Esophagus squamous epithelium (tissue), 5 donors: ENCODE measurements around the gene SORCS1. TPM values are rescaled to one million over a fixed set of nuclear protein-coding genes. Genes with fewer than 3 reads are reported as not detected.

Experiments used
- DNase-seq: peaks from one replicate; lab custom pipeline; 2025; lab: John Stamatoyannopoulos, UW
- H3K27ac ChIP-seq, 4 donors: fragments of 200-600 bp; sonication (generic); one replicate each; pipeline ENCODE4 v1.5.1; 2016 to 2019; ENCODE audit warnings: mild to moderate bottlenecking in 1 of 4
- H3K27me3 ChIP-seq, 4 donors: fragments of 200-600 bp; sonication (generic); 1 replicate in 3 of 4; 2 replicates in 1 of 4; pipeline versions ENCODE4 v1.5.1 to v1.6.0; 2017 to 2021; ENCODE audit warnings: antibody characterized with exemption in 1 of 4
- H3K36me3 ChIP-seq, 3 donors: fragments of 200-600 bp; sonication (generic); one replicate each; pipeline ENCODE4 v1.5.1; 2016 to 2019
- H3K4me1 ChIP-seq, 3 donors: fragments of 200-600 bp; sonication (generic); one replicate each; pipeline ENCODE4 v1.5.1; 2017 to 2019
- H3K4me3 ChIP-seq, 4 donors: fragments of 200-600 bp; sonication (generic); 1 replicate in 3 of 4; 2 replicates in 1 of 4; pipeline ENCODE4 v1.5.1; 2016 to 2019; ENCODE audit warnings: mild to moderate bottlenecking in 2 of 4, moderate library complexity in 1 of 4
- H3K9me3 ChIP-seq, 3 donors: fragments of 200-600 bp; sonication (generic); one replicate each; pipeline ENCODE4 v1.5.1; 2016 to 2019
- POLR2A ChIP-seq, 4 donors: fragments of 450-650 bp; IDR thresholded peaks; one replicate each; pipeline ENCODE4 v1.6.1; 2017; ENCODE audit warnings: antibody characterized with exemption in 4 of 4, mild to moderate bottlenecking in 4 of 4, moderate library complexity in 3 of 4
- WGBS, 2 donors: methylation state at CpG; one replicate each; pipeline ENCODE4 v1.1.5; 2018; 5-methylcytosine and 5-hydroxymethylcytosine counted together
- intact Hi-C: fragments of 100-400 bp; cut with DNase I; formaldehyde crosslinking; loops from one replicate; pipeline ENCODE4 v1.15.0; 2022
- total RNA-seq, 4 donors: library from RNA; depleted of rRNA; stranded (reverse); fragments of >200 nt; gene quantifications; one replicate each; pipeline ENCODE4 v1.1.0, GENCODE V29; 2016
- TF ChIP-seq, protein P1 (sequence below), 6 experiments: fragments of 450-650 bp in 4 of 6; fragments of 200-600 bp in 2 of 6; sonication (generic) in 2 of 6; IDR thresholded peaks; one replicate each; pipeline ENCODE4 v1.5.1; 2016 to 2019; ENCODE audit warnings: antibody characterized with exemption in 6 of 6, mild to moderate bottlenecking in 4 of 6, moderate library complexity in 4 of 6
- donor health status: DM: yes; HTN: yes; CAD: no.

SORCS1 gene
- total RNA-seq, 4 donors from 2014 or later: 0.88 to 4.8 (median 1.4) TPM; not detected in 1

DNA sequence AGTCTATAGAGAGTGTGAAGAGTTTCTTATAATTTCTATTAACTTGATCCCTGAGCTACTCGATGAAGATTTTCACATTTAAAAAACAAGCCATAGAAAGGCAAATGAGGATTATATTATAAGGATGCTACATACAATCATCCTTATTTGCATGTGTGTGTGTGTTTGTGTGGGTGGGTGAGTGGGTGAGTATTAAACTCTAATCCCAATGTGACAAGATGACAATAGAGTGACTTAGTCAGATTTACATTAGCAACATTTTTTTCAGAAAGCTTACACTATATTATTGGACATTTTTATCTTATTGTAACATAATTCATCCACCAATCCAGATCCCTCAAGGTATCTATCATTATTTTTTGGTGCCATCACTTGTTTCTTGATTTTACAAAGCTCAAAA lies 331.7 kb downstream of the SORCS1 start:
- 59 to 82% methylated on average over 1 of the region's 1 CpG for WGBS, 2 donors
- Histone ChIP-seq H3K36me3 (no peaks in the 10 kb centered on the region), H3K27me3 (no peaks in the 10 kb centered on the region), H3K4me3 (no peak overlapping the region), H3K9me3 (no peaks in the 10 kb centered on the region), H3K27ac (no peak overlapping the region), H3K4me1 (no peaks in the 10 kb centered on the region)
- intact Hi-C loops: no loop called here
- no peak for TF ChIP-seq POLR2A (IDR thresholded peaks at IDR 0.05)
- TF ChIP-seq, protein P1, sequence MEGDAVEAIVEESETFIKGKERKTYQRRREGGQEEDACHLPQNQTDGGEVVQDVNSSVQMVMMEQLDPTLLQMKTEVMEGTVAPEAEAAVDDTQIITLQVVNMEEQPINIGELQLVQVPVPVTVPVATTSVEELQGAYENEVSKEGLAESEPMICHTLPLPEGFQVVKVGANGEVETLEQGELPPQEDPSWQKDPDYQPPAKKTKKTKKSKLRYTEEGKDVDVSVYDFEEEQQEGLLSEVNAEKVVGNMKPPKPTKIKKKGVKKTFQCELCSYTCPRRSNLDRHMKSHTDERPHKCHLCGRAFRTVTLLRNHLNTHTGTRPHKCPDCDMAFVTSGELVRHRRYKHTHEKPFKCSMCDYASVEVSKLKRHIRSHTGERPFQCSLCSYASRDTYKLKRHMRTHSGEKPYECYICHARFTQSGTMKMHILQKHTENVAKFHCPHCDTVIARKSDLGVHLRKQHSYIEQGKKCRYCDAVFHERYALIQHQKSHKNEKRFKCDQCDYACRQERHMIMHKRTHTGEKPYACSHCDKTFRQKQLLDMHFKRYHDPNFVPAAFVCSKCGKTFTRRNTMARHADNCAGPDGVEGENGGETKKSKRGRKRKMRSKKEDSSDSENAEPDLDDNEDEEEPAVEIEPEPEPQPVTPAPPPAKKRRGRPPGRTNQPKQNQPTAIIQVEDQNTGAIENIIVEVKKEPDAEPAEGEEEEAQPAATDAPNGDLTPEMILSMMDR (IDR thresholded peaks at IDR 0.05): no peak
- DNase-seq: no peak

GRCh38 chr10:106830471-106830870 lies 334.0 kb downstream of the SORCS1 start:
- no peaks in the 10 kb centered on the region for H3K36me3 ChIP-seq
- no peak overlapping the region for H3K27ac ChIP-seq
- intact Hi-C loops: no loop called here
- TF ChIP-seq, protein P1 (IDR thresholded peaks at IDR 0.05): no peak
- TF ChIP-seq POLR2A (IDR thresholded peaks at IDR 0.05): no peak
- H3K9me3 ChIP-seq: no peaks in the 10 kb centered on the region
- no peaks in the 10 kb centered on the region for H3K27me3 ChIP-seq
- 66 to 72% methylated on average over 8 of the region's 8 CpGs for WGBS, 2 donors
- no peaks in the 10 kb centered on the region for H3K4me1 ChIP-seq
- no peak overlapping the region for H3K4me3 ChIP-seq
- DNase-seq: no peak

- H3K36me3 ChIP-seq: no peaks in the 10 kb centered on the region
- no peaks in the 10 kb centered on the region for H3K4me1 ChIP-seq
- WGBS, 2 donors: 81 to 82% methylated on average over 2 of the region's 2 CpGs
- no peak for DNase-seq
- no peak overlapping the region for H3K4me3 ChIP-seq
- H3K27me3 ChIP-seq: no peaks in the 10 kb centered on the region
- TF ChIP-seq, protein P1 (IDR thresholded peaks at IDR 0.05): no peak
- TF ChIP-seq POLR2A (IDR thresholded peaks at IDR 0.05): no peak
- H3K27ac ChIP-seq: no peak overlapping the region
- H3K9me3 ChIP-seq: no peaks in the 10 kb centered on the region
- intact Hi-C loops: no loop called here
Observed at GRCh38 chr10:106830006-106830405, 334.5 kb downstream of the SORCS1 start.

- DNase-seq: no peak
- Histone ChIP-seq H3K4me3 (no peak overlapping the region), H3K4me1 (no peaks in the 10 kb centered on the region), H3K27ac (no peak overlapping the region), H3K27me3 (no peaks in the 10 kb centered on the region), H3K9me3 (no peaks in the 10 kb centered on the region), H3K36me3 (no peaks in the 10 kb centered on the region)
- intact Hi-C loops: no loop called here
- no peak for TF ChIP-seq POLR2A (IDR thresholded peaks at IDR 0.05)
- TF ChIP-seq, protein P1 (IDR thresholded peaks at IDR 0.05): no peak
- 14 to 24% methylated on average over 1 of the region's 1 CpG for WGBS, 2 donors
Observed at GRCh38 chr10:106826716-106827115, 337.8 kb downstream of the SORCS1 start.

- intact Hi-C loops: no loop called here
- no peaks in the 10 kb centered on the region for H3K36me3 ChIP-seq
- H3K27ac ChIP-seq: no peak overlapping the region
- no peak overlapping the region for H3K4me3 ChIP-seq
- WGBS, 2 donors: 46 to 50% methylated on average over 10 of the region's 10 CpGs
- no peak for DNase-seq
- no peaks in the 10 kb centered on the region for H3K9me3 ChIP-seq
- no peaks in the 10 kb centered on the region for H3K4me1 ChIP-seq
- H3K27me3 ChIP-seq: no peaks in the 10 kb centered on the region
- TF ChIP-seq, protein P1 (IDR thresholded peaks at IDR 0.05): no peak
- no peak for TF ChIP-seq POLR2A (IDR thresholded peaks at IDR 0.05)
Observed at GRCh38 chr10:106825576-106826364, 338.7 kb downstream of the SORCS1 start.
